Measurements from ENCODE around the gene PPDPF.

Gene PPDPF

DNA sequence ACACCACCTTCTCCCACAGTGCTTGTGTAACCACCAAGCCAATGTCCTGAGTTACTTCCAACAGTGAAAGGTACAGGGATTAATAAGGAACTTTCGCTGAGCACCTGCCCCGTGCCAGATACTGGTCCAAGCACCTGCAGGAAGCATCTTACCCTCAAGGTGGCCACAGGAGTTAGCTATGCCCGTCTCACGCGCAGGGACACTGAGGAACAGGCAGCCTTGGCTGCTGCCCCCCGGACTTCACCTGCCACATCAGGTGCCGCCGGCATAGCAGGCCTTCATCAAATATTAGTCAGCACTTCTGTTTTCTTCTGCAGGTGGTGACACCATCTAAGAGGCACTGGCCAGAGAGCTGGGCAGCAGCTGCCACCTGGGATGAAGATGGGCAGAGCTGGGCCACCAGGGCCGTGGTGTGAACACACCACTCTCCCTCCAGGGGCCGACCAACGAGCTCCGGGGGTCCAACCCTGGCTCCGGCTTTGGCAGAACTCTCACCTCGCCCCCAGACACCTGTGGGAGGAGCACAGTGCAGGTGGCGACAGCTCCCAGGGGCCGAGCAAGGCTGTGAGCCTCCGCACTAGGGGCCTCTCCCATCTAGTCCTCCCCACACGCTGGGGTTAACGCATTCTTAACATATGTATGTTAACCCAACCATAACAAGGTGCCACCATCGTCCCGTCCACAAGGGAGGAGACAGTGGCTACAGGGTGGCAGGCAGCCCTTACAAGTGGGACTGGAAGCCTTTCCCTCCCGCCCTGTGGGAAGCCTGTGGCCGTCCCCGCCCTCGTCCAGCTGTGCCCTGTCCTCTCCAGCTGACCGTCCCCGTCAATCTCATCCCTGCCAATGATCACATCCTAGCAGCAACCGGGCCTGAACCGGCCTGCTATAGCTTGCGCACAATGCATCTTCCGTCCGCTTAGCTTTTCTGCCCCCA is 2.9 kb upstream of the PPDPF start:
- H3K27ac ChIP-seq = no peak overlapping the region
- H3K36me3 ChIP-seq = peaks cover 16% of the 10 kb centered on the region
- no peak for DNase-seq
- TF ChIP-seq, protein P1, sequence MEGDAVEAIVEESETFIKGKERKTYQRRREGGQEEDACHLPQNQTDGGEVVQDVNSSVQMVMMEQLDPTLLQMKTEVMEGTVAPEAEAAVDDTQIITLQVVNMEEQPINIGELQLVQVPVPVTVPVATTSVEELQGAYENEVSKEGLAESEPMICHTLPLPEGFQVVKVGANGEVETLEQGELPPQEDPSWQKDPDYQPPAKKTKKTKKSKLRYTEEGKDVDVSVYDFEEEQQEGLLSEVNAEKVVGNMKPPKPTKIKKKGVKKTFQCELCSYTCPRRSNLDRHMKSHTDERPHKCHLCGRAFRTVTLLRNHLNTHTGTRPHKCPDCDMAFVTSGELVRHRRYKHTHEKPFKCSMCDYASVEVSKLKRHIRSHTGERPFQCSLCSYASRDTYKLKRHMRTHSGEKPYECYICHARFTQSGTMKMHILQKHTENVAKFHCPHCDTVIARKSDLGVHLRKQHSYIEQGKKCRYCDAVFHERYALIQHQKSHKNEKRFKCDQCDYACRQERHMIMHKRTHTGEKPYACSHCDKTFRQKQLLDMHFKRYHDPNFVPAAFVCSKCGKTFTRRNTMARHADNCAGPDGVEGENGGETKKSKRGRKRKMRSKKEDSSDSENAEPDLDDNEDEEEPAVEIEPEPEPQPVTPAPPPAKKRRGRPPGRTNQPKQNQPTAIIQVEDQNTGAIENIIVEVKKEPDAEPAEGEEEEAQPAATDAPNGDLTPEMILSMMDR (IDR thresholded peaks at IDR 0.05; ENCODE audit: low read depth, low read length) = no peak
- H3K27me3 ChIP-seq (ENCODE audit: insufficient read depth, low read depth, severe bottlenecking) = no peaks in the 10 kb centered on the region
- no peaks in the 10 kb centered on the region for H3K9me3 ChIP-seq (ENCODE audit: severe bottlenecking)
- H3K4me3 ChIP-seq (ENCODE audit: low read depth, low read length) = no peak overlapping the region

DNA sequence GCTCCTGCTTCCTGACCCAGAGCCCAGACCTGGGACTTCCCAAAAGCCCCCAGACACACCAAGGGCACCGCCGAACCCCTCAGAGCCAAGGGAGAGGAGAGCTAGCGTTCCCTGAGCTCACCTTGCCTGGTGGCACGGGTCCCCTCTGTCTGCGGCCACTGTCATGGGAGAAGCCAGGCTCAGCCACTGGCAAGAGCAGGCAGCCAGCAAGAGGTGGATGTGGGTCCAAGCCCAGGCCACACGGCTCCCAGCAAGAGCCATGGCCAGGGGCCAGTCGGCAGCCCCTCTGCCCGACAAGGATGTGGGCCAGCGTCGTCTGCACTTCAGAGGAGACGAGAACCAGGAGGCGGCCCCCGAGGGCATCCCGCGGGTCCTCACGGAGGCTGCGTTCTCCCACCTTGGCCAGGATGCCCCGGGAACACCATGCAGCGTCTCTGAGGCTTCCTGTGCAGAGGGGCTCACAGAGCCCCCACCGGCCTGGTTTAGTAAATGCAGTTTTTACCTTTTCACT is 2.2 kb upstream of the PPDPF start:
- Histone ChIP-seq H3K9me3 (ENCODE audit: severe bottlenecking) (peaks cover 4% of the 10 kb centered on the region), H3K27ac (no peak overlapping the region), H3K36me3 (peaks cover 22% of the 10 kb centered on the region), H3K27me3 (ENCODE audit: insufficient read depth, low read depth, severe bottlenecking) (no peaks in the 10 kb centered on the region), H3K4me3 (ENCODE audit: low read depth, low read length) (no peak overlapping the region)
- TF ChIP-seq, protein P1 (IDR thresholded peaks at IDR 0.05; ENCODE audit: low read depth, low read length) = no peak
- no peak for DNase-seq

DNA sequence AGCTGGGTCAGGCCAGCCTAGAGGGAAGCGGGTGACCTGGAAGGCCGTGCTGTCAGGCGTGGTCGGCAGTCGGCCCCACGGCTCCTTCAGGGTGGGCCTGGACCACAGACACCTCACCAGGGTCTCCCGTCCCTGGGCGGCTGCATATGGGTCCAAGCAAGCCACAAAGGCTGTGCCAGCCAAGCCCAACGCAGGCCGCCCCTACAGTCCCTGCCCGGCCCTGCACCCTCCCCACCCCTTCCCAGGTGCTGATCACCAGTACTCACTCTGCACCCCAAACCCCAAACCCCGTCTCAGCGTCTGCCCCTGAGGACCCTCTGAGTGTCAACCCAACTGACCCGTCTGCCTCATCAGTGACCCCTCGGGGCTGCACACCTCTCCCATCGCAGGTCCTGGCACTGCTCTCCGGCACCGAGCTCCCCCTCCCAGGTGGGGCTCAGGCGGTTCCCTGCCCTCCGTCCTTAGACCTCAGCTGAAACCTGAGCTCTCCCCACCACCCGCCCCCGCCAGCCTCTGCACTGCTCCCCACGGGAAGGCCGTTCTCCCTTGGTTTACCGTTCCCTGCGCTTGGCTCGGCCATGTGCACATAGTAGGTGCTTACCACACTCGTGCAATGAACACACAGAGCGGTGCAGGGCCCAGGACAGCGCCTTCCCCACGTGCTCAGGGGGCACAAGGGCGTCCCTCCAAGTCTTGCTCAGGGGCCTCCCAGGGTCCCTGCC is 1.5 kb upstream of the PPDPF start:
- no peak for DNase-seq
- Histone ChIP-seq H3K4me3 (ENCODE audit: low read depth, low read length) (peak overlapping the region; percentile 61), H3K27ac (peak overlapping the region; percentile 96), H3K27me3 (ENCODE audit: insufficient read depth, low read depth, severe bottlenecking) (no peaks in the 10 kb centered on the region), H3K9me3 (ENCODE audit: severe bottlenecking) (peaks cover 9% of the 10 kb centered on the region), H3K36me3 (peaks cover 27% of the 10 kb centered on the region)
- TF ChIP-seq, protein P1 (IDR thresholded peaks at IDR 0.05; ENCODE audit: low read depth, low read length) = no peak

DNA sequence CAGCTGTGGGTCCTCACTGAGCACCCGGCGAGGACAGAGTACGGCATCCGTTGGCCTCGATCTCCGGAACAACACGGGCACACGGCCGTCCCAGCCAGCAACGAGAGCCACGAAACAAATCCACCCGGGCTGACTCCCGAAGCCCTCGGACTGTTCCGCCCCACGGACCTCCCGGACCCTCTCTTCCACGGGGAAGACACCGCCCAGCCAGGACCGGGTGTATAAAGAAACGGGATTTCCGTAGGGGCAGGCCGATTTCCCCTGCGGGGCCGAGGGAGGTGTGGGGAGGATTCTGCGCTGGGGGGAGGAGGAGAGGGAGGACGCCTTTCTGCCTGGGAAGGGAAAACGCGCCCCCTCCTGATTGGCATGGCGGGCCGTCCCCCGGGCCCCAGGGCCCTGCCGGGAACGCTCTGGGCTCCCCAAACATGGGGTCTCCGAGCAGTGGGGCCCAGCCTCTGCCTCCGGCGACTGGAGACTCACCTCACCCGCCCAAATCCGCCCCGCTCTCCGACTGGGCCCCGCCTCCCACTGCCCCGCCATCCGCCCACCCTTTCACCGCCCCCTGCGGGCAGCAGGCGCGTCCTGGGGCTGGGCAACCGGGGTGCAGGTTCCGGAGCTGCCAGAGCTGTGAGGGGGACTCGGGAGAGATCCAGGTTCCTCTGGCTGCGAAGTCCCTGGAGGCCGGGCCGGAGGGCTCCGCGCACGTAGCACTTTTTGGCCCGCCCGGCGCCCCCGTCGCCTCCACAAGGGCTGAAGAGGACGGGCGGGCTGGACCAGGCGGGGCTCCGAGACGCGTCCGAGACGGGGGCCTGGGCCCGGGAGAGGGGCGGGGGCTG is 679 bp upstream of the PPDPF start:
- TF ChIP-seq, protein P1 (IDR thresholded peaks at IDR 0.05; ENCODE audit: low read depth, low read length) = peak; percentile 26
- DNase-seq = peak; percentile 82
- Histone ChIP-seq H3K27ac (peak overlapping the region; percentile 96), H3K9me3 (ENCODE audit: severe bottlenecking) (peaks cover 9% of the 10 kb centered on the region), H3K4me3 (ENCODE audit: low read depth, low read length) (peak overlapping the region; percentile 61), H3K27me3 (ENCODE audit: insufficient read depth, low read depth, severe bottlenecking) (no peaks in the 10 kb centered on the region), H3K36me3 (peaks cover 27% of the 10 kb centered on the region)

DNA sequence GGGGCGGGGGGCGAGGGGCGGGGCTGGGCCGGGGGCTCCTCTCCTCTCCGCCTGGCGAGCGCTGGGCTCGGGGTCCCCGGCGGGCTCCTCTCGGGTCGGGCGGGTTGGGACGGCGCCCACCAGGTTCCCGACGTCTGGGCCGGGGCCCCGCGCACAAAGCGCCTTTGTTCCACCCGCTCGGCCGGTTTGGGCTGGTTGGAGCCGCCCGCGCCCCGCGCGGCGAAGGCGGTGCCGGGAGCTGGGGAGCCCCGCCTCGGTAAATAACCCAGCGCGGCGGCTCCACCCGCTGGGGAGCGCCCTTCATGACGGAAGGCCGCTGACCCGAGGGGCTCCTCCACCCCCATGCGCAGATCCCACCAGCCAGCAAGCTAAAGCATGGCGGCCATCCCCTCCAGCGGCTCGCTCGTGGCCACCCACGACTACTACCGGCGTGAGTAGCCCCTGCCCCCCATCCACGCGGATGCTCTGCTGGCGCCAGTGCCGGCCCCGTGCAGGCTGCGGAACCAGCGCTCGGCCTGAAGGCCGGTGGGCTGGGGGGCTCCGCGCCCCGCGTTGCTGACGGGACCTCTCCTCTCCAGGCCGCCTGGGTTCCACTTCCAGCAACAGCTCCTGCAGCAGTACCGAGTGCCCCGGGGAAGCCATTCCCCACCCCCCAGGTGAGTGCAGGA is 503 bp downstream of the PPDPF start:
- Histone ChIP-seq H3K9me3 (ENCODE audit: severe bottlenecking) (peaks cover 9% of the 10 kb centered on the region), H3K4me3 (ENCODE audit: low read depth, low read length) (peak overlapping the region; percentile 61), H3K27me3 (ENCODE audit: insufficient read depth, low read depth, severe bottlenecking) (no peaks in the 10 kb centered on the region), H3K36me3 (peaks cover 27% of the 10 kb centered on the region), H3K27ac (peak overlapping the region; percentile 96)
- DNase-seq = peak; percentile 58
- TF ChIP-seq, protein P1 (IDR thresholded peaks at IDR 0.05; ENCODE audit: low read depth, low read length) = peak; percentile 14; the same call in 1 of the 2 replicates

Measured in WERI-Rb-1 (cell line).